Transverse colon (tissue), 4 donors: ENCODE measurements around the gene AMMECR1. TPM values are rescaled to one million over a fixed set of nuclear protein-coding genes. Genes with fewer than 3 reads are reported as not detected.

Experiments
- DNase-seq: peaks from one replicate; pipeline ENCODE4 v3.0.0-alpha.2; 2019
- H3K27ac ChIP-seq, 4 donors: fragments of 200-600 bp; sonication (generic); 2 replicates each; pipeline ENCODE4 v1.5.1; 2016 to 2018; ENCODE audit warnings: inconsistent platforms in 4 of 4
- H3K27me3 ChIP-seq: fragments of 200-600 bp; sonication (generic); 2 replicates; pipeline ENCODE4 v1.5.1; 2017; ENCODE audit warnings: inconsistent platforms
- H3K36me3 ChIP-seq, 4 donors: fragments of 200-600 bp; sonication (generic); 2 replicates each; pipeline ENCODE4 v1.5.1; 2017 to 2019; ENCODE audit warnings: inconsistent platforms in 4 of 4
- H3K4me1 ChIP-seq, 4 donors: fragments of 200-600 bp; sonication (generic); 2 replicates each; pipeline ENCODE4 v1.5.1; 2017 to 2020; ENCODE audit warnings: inconsistent platforms in 4 of 4
- H3K4me3 ChIP-seq, 4 donors: fragments of 200-600 bp; sonication (generic); 1 replicate in 1 of 4; 2 replicates in 3 of 4; pipeline versions ENCODE4 v1.5.1 to v1.6.1; 2017 to 2019; ENCODE audit warnings: inconsistent platforms in 4 of 4
- H3K9me3 ChIP-seq, 2 donors: fragments of 200-600 bp; sonication (generic); 2 replicates each; pipeline ENCODE4 v1.5.1; 2017 to 2019; ENCODE audit warnings: inconsistent platforms in 2 of 2
- CTCF ChIP-seq, 5 experiments: fragments of 200-600 bp in 3 of 5; fragments of 450-650 bp in 2 of 5; sonication (generic) in 3 of 5; IDR thresholded peaks; 1 replicate in 2 of 5; 2 replicates in 3 of 5; pipeline ENCODE4 v1.5.1; 2016 to 2017; ENCODE audit warnings: antibody characterized with exemption in 5 of 5, inconsistent platforms in 3 of 5, mild to moderate bottlenecking in 2 of 5, moderate library complexity in 1 of 5
- EP300 ChIP-seq: sonication (generic); formaldehyde crosslinking; IDR thresholded peaks from one replicate; pipeline ENCODE4 v1.6.1; 2017; ENCODE audit warnings: antibody characterized with exemption, low read depth
- POLR2A ChIP-seq: fragments of 450-650 bp; IDR thresholded peaks from one replicate; pipeline ENCODE4 v1.6.1; 2016; ENCODE audit warnings: antibody characterized with exemption, mild to moderate bottlenecking, moderate library complexity
- POLR2AphosphoS5 ChIP-seq, 3 donors: sonication (generic); formaldehyde crosslinking; IDR thresholded peaks; one replicate each; pipeline ENCODE4 v1.6.1; 2016; ENCODE audit warnings: antibody characterized with exemption in 3 of 3
- WGBS, 2 donors: methylation state at CpG; one replicate each; pipeline ENCODE4 v1.1.5; 2018; ENCODE audit warnings: low coverage in 1 of 2; 5-methylcytosine and 5-hydroxymethylcytosine counted together
- in situ Hi-C, 4 donors: fragments of 200-750 bp; cut with MboI; loops; one replicate each; pipeline versions ENCODE4 v1.15.0 to v1.15.1; 2017; ENCODE audit warnings: low sequenced_read_pairs in 3 of 4, low pct_ligation_motif_present in 1 of 4, low pct_unique_long_range_greater_than_20kb in 1 of 4
- intact Hi-C: fragments of 100-400 bp; cut with DNase I; formaldehyde crosslinking; loops from one replicate; pipeline ENCODE4 v1.15.1; 2023; ENCODE audit warnings: low total_unique reads
- total RNA-seq, 4 donors: library from RNA; depleted of rRNA; stranded (reverse); fragments of >200 nt; gene quantifications; one replicate each; pipeline ENCODE4 v1.1.0, GENCODE V29; 2016

The AMMECR1 gene
- total RNA-seq, 4 donors from 2014 or later: 2.6 to 15.3 (median 8.6) TPM

GRCh38 chrX:110265661-110266060, 52.2 kb downstream of the AMMECR1 start:
- Histone ChIP-seq H3K27ac (no peak overlapping the region), H3K4me3 (no peak overlapping the region), H3K36me3 (no peaks in the 10 kb centered on the region), H3K4me1 (no peaks in the 10 kb centered on the region), H3K9me3 (no peaks in the 10 kb centered on the region), H3K27me3 (no peaks in the 10 kb centered on the region)
- no peak for DNase-seq
- TF ChIP-seq POLR2A (no peak), EP300 (no peak), POLR2AphosphoS5 (IDR thresholded peaks at IDR 0.05) (no peak), CTCF (IDR thresholded peaks at IDR 0.05) (no peak)
- in situ Hi-C loops: no loop called here
- intact Hi-C loops: no loop called here

- Histone ChIP-seq H3K27ac (no peak overlapping the region), H3K27me3 (no peaks in the 10 kb centered on the region), H3K4me3 (no peak overlapping the region), H3K9me3 (no peaks in the 10 kb centered on the region), H3K4me1 (no peaks in the 10 kb centered on the region), H3K36me3 (no peaks in the 10 kb centered on the region)
- whole genome bisulfite sequencing, 2 donors: 60 to 77% methylated on average over 1 of the region's 1 CpG
- in situ Hi-C loops: no loop called here
- TF ChIP-seq POLR2A (no peak), POLR2AphosphoS5 (IDR thresholded peaks at IDR 0.05) (no peak), CTCF (IDR thresholded peaks at IDR 0.05) (no peak), EP300 (no peak)
- intact Hi-C loops: no loop called here
- DNase-seq: no peak
Observed at GRCh38 chrX:110259117-110259516, 58.8 kb downstream of the AMMECR1 start.

- WGBS, 2 donors: 79% methylated on average over 1 of the region's 1 CpG; no CpG with 5 or more reads in 1 of the 2 donors
- Histone ChIP-seq H3K9me3 (no peaks in the 10 kb centered on the region), H3K36me3 (no peaks in the 10 kb centered on the region), H3K27me3 (no peaks in the 10 kb centered on the region), H3K27ac (no peak overlapping the region), H3K4me3 (no peak overlapping the region), H3K4me1 (no peaks in the 10 kb centered on the region)
- no peak for TF ChIP-seq EP300
- no peak for TF ChIP-seq POLR2A
- TF ChIP-seq POLR2AphosphoS5 (IDR thresholded peaks at IDR 0.05): no peak
- TF ChIP-seq CTCF (IDR thresholded peaks at IDR 0.05): no peak
- in situ Hi-C loops (no loop called here), intact Hi-C loops (no loop called here)
- DNase-seq: no peak
Observed at GRCh38 chrX:110258552-110258951, 59.3 kb downstream of the AMMECR1 start.

GRCh38 chrX:110257889-110258288, 60.0 kb downstream of the AMMECR1 start:
- no peaks in the 10 kb centered on the region for H3K4me1 ChIP-seq
- no peak overlapping the region for H3K27ac ChIP-seq
- H3K4me3 ChIP-seq: no peak overlapping the region
- no peak for DNase-seq
- H3K9me3 ChIP-seq: no peaks in the 10 kb centered on the region
- H3K36me3 ChIP-seq: no peaks in the 10 kb centered on the region
- 50 to 52% methylated on average over 1 of the region's 1 CpG for WGBS, 2 donors
- TF ChIP-seq CTCF (IDR thresholded peaks at IDR 0.05): no peak
- no peak for TF ChIP-seq POLR2AphosphoS5 (IDR thresholded peaks at IDR 0.05)
- no peak for TF ChIP-seq POLR2A
- no peak for TF ChIP-seq EP300
- intact Hi-C loops: no loop called here
- H3K27me3 ChIP-seq: no peaks in the 10 kb centered on the region
- in situ Hi-C loops: no loop called here
